ENCODE data around the gene CCDC39. TPM values are rescaled to one million over a fixed set of nuclear protein-coding genes. Genes with fewer than 3 reads are reported as not detected.
A peak's percentile ranks its signal among the peaks of the same experiment; 100 is the strongest.

Gene CCDC39
- total and polyA plus RNA-seq, 9 of the 15 experiments (the other 6 are each of a cell fraction or from before 2014, with no cell fraction given): not detected

DNA sequence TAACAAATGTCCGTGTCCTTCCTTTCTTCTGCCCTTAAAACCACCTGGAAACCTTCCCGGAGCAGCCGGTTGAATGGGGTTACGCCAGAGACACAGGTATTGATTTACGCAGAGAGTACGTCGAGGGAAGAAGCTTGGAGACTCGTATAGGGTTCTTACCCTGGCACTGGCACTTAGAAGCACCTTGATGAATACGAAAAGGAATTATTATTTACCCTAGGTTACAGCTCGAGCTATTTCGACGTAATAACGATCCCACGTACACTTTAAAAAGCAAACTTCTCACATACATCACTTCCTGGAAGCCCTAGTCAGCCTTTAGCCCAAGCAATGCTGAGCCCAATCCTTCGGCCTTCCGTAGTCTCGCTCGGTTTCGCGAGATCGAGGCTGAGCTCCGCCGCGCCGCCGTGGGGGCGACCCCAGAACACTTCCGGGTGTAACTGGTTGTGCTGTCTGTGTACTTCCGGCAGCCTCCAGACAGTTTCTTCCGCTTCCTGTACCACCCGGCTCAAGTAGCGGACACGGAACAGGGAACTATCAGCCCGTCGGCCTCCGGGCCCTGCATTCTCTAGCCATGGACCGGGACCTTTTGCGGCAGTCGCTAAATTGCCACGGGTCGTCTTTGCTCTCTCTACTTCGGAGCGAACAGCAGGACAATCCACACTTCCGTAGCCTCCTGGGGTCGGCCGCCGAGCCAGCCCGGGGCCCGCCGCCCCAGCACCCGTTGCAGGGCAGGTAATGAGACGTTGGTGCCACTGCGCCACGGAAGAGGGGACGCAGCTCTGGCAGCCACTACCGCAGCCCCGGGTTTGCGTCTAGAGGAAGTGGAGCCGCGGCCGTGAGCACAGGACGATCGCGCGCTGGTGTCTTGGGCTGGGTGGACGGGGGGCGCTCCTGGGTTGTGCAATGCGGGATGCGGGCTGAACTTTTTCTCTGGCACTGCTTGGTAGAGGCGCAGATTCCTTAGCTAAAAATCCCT lies 77.3 kb downstream of the CCDC39 start, which contains the start of gene TTC14 (continued):
- TF ChIP-seq, protein P1, sequence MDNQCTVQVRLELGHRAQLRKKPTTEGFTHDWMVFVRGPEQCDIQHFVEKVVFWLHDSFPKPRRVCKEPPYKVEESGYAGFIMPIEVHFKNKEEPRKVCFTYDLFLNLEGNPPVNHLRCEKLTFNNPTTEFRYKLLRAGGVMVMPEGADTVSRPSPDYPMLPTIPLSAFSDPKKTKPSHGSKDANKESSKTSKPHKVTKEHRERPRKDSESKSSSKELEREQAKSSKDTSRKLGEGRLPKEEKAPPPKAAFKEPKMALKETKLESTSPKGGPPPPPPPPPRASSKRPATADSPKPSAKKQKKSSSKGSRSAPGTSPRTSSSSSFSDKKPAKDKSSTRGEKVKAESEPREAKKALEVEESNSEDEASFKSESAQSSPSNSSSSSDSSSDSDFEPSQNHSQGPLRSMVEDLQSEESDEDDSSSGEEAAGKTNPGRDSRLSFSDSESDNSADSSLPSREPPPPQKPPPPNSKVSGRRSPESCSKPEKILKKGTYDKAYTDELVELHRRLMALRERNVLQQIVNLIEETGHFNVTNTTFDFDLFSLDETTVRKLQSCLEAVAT (IDR thresholded peaks at IDR 0.05): peak in 1 of 2 experiments; percentile 79; a peak in 2 of 4 replicates
- TF ChIP-seq ZNF239 (CRISPR knock-in tag; IDR thresholded peaks at IDR 0.05) (no peak), SIN3A (IDR thresholded peaks at IDR 0.05; ENCODE audit: borderline replicate concordance in 2 of 2, control insufficient read depth in 1 of 2, low read depth in 2 of 2, low read length in 2 of 2) (peak in 1 of 2 experiments; percentile 83; a peak in 1 of 4 replicates), ZNF311 (CRISPR knock-in tag; IDR thresholded peaks at IDR 0.05) (no peak), HIVEP1 (CRISPR knock-in tag; IDR thresholded peaks at IDR 0.05) (no peak), MCM3 (IDR thresholded peaks at IDR 0.05) (no peak), ZNF12 (CRISPR knock-in tag; IDR thresholded peaks at IDR 0.05) (no peak), KLF10 (CRISPR knock-in tag; IDR thresholded peaks at IDR 0.05) (no peak), HEY1 (CRISPR knock-in tag; IDR thresholded peaks at IDR 0.05; ENCODE audit: borderline replicate concordance) (no peak), PHF8 (IDR thresholded peaks at IDR 0.05; ENCODE audit: borderline replicate concordance, low read length) (peak; percentile 91; the same call in 1 of the 2 replicates), CREB1 (IDR thresholded peaks at IDR 0.05) (no peak), CREB1 (CRISPR knock-in tag; IDR thresholded peaks at IDR 0.05) (0 out of 2 replicates have a peak, but pooled peaks have one; percentile 6), TFAM (CRISPR knock-in tag; conservative IDR thresholded peaks at IDR 0.05) (no peak)
- TF ChIP-seq, protein P2, sequence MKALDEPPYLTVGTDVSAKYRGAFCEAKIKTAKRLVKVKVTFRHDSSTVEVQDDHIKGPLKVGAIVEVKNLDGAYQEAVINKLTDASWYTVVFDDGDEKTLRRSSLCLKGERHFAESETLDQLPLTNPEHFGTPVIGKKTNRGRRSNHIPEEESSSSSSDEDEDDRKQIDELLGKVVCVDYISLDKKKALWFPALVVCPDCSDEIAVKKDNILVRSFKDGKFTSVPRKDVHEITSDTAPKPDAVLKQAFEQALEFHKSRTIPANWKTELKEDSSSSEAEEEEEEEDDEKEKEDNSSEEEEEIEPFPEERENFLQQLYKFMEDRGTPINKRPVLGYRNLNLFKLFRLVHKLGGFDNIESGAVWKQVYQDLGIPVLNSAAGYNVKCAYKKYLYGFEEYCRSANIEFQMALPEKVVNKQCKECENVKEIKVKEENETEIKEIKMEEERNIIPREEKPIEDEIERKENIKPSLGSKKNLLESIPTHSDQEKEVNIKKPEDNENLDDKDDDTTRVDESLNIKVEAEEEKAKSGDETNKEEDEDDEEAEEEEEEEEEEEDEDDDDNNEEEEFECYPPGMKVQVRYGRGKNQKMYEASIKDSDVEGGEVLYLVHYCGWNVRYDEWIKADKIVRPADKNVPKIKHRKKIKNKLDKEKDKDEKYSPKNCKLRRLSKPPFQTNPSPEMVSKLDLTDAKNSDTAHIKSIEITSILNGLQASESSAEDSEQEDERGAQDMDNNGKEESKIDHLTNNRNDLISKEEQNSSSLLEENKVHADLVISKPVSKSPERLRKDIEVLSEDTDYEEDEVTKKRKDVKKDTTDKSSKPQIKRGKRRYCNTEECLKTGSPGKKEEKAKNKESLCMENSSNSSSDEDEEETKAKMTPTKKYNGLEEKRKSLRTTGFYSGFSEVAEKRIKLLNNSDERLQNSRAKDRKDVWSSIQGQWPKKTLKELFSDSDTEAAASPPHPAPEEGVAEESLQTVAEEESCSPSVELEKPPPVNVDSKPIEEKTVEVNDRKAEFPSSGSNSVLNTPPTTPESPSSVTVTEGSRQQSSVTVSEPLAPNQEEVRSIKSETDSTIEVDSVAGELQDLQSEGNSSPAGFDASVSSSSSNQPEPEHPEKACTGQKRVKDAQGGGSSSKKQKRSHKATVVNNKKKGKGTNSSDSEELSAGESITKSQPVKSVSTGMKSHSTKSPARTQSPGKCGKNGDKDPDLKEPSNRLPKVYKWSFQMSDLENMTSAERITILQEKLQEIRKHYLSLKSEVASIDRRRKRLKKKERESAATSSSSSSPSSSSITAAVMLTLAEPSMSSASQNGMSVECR (CRISPR knock-in tag; IDR thresholded peaks at IDR 0.05): peak; percentile 77
- TF ChIP-seq, protein P3, sequence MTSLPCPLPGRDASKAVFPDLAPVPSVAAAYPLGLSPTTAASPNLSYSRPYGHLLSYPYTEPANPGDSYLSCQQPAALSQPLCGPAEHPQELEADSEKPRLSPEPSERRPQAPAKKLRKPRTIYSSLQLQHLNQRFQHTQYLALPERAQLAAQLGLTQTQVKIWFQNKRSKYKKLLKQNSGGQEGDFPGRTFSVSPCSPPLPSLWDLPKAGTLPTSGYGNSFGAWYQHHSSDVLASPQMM (CRISPR knock-in tag; IDR thresholded peaks at IDR 0.05): no peak
- TF ChIP-seq, protein P4, sequence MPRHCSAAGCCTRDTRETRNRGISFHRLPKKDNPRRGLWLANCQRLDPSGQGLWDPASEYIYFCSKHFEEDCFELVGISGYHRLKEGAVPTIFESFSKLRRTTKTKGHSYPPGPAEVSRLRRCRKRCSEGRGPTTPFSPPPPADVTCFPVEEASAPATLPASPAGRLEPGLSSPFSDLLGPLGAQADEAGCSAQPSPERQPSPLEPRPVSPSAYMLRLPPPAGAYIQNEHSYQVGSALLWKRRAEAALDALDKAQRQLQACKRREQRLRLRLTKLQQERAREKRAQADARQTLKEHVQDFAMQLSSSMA (CRISPR knock-in tag; IDR thresholded peaks at IDR 0.05): no peak
- TF ChIP-seq, protein P5, sequence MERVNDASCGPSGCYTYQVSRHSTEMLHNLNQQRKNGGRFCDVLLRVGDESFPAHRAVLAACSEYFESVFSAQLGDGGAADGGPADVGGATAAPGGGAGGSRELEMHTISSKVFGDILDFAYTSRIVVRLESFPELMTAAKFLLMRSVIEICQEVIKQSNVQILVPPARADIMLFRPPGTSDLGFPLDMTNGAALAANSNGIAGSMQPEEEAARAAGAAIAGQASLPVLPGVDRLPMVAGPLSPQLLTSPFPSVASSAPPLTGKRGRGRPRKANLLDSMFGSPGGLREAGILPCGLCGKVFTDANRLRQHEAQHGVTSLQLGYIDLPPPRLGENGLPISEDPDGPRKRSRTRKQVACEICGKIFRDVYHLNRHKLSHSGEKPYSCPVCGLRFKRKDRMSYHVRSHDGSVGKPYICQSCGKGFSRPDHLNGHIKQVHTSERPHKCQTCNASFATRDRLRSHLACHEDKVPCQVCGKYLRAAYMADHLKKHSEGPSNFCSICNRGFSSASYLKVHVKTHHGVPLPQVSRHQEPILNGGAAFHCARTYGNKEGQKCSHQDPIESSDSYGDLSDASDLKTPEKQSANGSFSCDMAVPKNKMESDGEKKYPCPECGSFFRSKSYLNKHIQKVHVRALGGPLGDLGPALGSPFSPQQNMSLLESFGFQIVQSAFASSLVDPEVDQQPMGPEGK (CRISPR knock-in tag; IDR thresholded peaks at IDR 0.05; ENCODE audit: borderline replicate concordance): no peak

Measured in K562 (cell line).